CD4-positive, alpha-beta T cell treated with Interleukin-6 at 100 ng/mL for 8 hours (primary cell): ENCODE data around the gene CARNS1.
A peak's percentile ranks its signal among the peaks of the same experiment; 100 is the strongest.

Experiments
- DNase-seq: peaks from one replicate; pipeline ENCODE4 v3.0.0-alpha.2; 2020; ENCODE audit warnings: mixed read lengths, low spot score

Gene CARNS1

DNA sequence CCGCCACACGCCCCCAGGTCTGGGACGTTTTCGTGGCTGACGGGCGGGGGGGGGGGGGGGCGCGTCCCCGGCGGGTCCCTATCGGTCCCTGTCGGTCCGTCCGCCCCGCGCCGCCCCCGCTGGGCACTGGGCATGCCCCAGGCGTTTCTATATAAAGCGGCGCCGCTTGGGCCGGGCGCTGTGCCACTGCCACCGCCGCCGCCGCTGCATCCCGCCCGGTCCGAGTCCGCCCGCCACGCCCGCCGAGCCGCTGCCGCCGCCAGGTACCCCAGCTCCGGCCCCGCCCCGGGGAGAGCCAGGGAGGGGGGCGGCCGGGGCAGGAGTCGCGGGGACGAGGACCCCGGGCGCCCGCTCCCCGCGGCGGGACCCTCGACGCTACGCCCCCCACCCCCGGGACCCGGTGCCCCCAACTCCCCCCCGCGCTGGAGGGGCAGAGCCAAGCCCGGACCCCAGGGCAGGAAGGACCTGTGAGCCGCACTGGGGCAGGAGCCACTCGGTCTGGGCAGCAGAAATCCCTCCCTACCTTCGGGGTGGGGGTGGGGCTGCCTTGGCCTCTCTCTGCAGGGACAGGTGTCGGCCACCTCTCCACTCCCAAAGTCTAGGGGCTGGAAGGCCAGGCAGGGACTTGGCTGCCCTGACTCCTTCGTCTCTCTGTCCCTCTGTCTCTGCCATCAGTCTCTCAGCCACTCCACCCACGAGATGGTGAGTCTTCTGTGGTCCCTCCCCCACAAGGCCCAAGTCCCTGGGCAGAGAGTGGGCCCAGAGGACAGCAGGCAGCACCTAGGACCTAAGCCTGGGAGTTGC is at the start of gene CARNS1:
Gene CARNS1 (plus strand): TSS at position 178 of the 804 bp plus-strand sequence. CDS start 522 bp downstream, at position 700.
- no peak for DNase-seq

- DNase-seq, result no peak
These were observed 49.6 kb upstream of the CARNS1 start for GRCh38 chr11:67365736-67366444.

DNA sequence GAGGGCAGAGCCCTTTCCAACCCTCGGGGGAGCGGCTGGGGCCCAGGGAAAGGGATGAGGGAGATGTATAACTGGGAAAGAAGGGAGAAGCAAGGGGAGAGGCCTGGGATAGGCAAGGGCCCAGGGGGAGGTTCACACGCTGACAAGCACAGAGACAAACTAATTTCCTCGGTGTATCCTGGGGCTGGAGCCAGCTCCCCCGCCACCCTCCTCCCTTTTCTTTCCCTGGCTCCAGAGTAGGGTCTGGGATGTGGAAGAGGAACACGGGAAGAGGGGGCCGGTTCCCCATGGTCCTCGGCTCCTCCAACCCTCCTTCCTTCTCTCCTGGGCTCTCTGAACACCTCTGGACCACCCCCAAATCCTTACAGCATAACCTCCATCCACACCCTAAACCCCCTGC is 48.9 kb upstream of the CARNS1 start:
- DNase-seq, result no peak

GRCh38 chr11:67366961-67367760 is 48.3 kb upstream of the CARNS1 start:
- DNase-seq, result no peak

- DNase-seq, result no peak
These were observed 47.7 kb upstream of the CARNS1 start for GRCh38 chr11:67367761-67368227.

- no peak for DNase-seq
These were observed 46.9 kb upstream of the CARNS1 start for GRCh38 chr11:67368621-67369020.

- DNase-seq, result no peak
These were observed 46.2 kb upstream of the CARNS1 start for GRCh38 chr11:67369275-67369674.

GRCh38 chr11:67369801-67370284 is 45.6 kb upstream of the CARNS1 start:
- DNase-seq, result no peak

DNA sequence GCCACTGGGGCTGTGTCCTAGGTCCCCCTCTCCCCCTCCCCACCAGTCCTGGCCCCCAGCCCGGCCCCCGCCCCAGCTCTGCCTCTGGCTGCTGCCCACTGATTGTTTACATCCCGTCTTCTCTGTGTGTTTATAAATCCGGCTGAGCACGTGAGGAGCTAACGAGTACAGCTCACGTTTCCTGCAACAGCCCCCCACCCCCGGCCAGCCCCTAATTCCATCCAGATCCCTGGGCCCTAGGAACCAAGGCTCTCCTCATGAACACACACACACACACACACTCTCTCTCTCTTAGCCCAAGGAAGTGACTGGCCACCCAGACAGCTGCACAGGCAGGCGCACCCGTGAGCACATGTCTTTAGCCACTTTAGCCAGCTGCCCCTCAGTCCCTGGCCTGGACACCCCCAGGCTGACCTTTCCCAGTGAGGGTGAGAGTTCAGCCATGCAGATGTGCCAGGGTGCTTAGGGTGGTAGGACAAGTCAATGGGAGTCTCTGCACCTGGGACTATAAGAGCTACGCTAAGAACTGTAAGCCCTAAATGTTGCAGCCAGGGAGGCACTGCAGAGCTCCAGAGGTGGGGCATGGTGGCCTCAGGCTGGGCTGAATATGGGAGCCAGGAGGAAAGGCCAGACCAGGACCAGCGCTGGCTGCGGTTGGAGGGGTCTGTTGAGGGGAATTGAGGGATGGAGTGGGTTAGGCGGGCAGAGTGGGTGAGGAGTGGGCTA is 45.0 kb upstream of the CARNS1 start:
- no peak for DNase-seq

DNA sequence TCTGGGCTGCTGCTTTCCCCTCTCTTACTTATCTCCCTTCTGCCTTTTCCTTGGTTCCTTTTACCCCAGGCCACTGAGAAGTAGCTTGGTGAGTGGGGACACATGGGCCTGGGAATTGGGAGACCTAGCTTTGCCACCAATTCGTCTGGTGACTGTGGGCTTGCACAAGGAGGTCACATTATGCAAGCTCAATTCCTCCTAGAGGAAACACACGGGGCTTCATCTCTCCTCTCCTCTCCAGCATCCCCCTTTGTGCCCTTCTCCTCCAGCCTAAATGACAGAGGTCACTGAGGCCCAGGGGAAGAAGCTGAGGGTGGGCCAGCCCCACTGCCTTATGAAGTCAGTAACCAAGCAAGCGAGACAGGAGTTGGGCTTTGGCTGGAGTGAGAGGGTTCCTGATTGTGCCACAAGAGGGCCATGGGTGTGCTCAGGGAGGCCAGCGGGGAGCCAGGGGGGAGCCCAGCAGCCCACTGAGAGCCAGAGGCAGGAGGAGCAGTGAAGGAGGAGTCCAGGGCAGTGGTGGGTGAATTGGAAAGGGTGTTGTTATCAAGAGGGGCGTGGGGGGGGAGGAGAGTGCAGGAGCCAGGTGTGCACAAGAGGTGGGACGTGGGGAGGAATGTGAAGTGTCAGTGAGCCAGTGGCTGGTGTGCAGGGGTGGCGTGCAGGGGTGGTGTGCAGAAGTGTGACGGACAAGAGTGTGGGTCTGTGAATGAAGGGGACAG is 44.1 kb upstream of the CARNS1 start:
- no peak for DNase-seq

DNA sequence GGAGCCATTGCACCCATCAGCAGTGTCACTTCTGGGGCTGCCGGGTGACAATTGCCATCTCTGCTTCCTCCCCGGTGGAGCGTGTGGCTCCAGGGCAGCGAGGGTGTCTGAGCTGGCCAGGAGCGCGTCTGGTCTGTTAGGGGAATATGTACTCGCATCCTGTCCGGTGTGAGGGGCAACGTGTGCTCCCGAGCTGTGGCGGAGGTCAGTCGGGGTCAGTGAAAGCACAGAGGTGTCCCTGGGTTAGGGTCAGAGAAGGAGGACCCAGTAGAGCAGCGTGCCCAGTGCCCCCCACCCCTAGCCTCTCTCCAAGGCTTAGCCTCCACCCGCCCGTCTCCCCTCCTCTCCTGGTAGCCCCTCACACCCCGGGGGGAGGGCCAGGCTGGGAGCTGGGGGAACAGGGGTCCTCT is 43.6 kb upstream of the CARNS1 start:
- DNase-seq, result no peak

DNA sequence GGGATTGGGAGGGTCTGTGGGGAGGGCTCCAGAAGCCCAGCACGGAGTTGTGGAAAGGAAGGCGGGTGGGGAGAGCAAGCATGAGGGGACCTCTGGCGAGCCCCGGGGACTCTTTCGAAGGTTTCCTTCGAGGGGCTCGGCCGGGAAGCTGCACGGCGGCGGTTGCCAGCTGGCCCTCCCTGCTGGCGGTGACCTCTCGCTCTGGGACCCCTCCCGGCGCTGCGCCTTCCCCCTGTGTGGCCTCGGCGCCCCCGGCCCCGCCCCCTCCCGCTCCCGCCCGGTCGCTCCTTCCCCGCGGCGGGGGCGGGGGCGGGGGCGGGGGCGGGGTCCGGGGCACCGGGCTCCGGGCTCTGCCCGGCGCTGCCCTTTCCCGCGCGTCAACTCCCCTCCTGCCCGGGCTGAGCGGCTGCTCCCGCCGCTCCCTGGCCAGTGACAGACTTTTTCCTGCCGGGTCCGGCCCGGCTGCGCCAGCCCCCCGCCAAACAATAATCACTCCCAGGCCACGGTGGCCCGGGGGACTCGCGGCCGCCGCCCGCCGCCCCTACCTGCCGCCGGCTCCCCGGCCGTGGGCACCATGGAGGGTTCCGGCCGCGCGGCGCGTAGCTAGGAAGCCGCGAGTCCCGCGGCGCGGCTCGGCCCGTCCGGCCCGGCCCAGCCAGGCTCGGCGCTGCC is 43.0 kb upstream of the CARNS1 start:
- no peak for DNase-seq

- no peak for DNase-seq
These were observed 42.4 kb upstream of the CARNS1 start, which contains the start of gene CLCF1 for GRCh38 chr11:67372993-67373647. TSS of gene CLCF1 (minus strand) at chr11:67373598. CDS start at chr11:67373539, 59 bp downstream.

DNA sequence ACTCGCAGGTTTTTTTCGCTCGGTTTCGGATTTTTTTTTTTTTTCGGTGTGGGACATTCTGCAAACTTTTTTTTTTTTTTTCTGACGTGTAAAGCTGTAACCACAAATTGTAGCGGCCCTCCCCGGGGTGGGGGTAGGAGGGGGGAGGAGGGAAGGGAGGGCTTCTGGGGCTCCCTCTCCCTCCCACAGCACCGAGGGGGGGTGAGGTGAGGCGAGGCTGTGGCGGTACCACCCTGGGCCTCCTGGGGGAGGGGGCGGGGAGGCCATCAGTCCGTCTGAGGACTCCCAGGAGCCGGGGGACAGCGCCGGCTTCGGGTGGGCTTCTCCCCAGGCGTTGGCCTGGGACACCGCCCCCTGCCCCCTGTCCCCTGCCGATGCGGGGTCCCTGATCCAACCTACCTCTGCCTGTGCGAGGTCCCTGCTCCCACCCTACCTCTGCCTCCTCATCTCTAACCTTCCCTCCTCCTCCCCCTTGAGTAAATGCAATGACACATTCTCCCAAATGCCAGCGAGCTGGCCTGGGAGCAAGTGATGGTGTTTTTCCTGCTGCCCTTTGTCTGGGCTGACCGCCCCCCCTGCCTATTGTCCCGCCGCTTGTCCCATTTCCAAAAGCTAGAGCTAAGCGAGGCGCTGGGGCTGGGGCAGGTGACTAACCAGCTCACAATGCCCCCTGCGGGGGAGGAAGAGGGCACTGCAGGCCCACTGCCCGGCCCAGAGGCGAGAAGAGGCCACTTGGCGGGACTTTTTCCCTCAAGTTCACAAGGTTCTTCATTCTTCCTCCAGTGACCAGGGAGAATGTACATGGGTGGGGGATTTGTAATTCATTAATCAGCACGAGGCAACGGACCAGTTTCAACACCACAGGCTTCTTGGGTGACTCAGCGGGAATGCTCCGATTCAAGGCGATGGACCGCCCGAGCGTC is 41.6 kb upstream of the CARNS1 start:
- DNase-seq, result peak; percentile 82

GRCh38 chr11:67374571-67375281 is 40.8 kb upstream of the CARNS1 start:
- DNase-seq, result no peak

DNA sequence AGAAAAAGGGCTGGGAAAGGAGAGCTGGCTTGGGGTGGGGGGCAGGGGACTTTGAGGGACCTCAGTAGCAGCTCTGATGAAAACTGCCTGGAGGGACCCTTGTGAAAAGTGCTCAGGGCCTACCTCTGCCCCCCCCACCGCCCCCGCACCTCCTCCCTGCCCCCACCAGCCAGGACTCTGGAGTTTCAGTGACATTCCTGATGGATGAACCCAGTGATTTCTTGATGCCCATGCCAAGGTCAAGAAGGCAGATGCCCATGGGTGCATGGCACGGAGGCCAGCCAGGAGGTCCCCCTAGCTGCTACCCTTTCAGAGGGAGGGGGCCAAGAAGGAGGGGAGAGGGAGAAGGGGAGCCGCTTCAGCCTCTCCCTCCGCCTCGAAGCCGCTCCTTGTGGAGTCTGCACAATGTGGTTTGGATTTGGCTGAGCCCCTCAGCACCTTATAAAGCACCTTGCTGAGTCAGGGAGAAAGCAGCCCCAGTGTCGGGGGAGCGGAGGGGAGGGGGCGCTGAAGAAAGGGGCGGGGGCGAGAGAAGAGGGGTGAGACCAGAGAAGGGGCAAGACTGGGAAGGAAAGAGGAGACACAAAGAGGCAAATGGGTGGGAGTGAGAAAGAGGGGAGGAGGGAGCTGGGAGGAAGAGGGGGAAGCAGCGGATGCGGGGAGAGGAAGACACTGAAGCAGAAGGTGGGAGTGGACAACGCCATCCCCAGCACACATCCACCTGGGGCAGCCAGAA is 40.0 kb upstream of the CARNS1 start:
- no peak for DNase-seq
